Measurements from ENCODE around the gene KRT25.
"Not testable (repeated sequence)": the region's sequence is repeated elsewhere in the genome, so short reads cannot be mapped to it uniquely, and the experiment has no call there.

The KRT25 gene

GRCh38 chr17:40753804-40754203 lies 1.3 kb downstream of the KRT25 start:
- Histone ChIP-seq H3K9ac (ENCODE audit: low read length in 2 of 2) (no peak overlapping the region), H3K9me3 (ENCODE audit: control insufficient read depth in 2 of 2, low read length in 2 of 2) (no peaks in the 10 kb centered on the region), H3K4me3 (ENCODE audit: low read length in 2 of 2) (no peak overlapping the region), H3K27me3 (ENCODE audit: control insufficient read depth in 1 of 2, insufficient read depth in 2 of 2, low read length in 2 of 2) (no peaks in the 10 kb centered on the region), H3K27ac (ENCODE audit: low read length) (no peak overlapping the region), H3K4me1 (ENCODE audit: control insufficient read depth, insufficient read depth, low read length) (no peaks in the 10 kb centered on the region), H3K36me3 (ENCODE audit: control insufficient read depth in 2 of 2, insufficient read depth in 2 of 2, low read length in 2 of 2) (no peaks in the 10 kb centered on the region)

- no peak overlapping the region for H3K4me3 ChIP-seq (ENCODE audit: low read length in 2 of 2)
- H3K4me1 ChIP-seq (ENCODE audit: control insufficient read depth, insufficient read depth, low read length), result no peaks in the 10 kb centered on the region
- H3K9me3 ChIP-seq (ENCODE audit: control insufficient read depth in 2 of 2, low read length in 2 of 2), result no peaks in the 10 kb centered on the region
- H3K27ac ChIP-seq (ENCODE audit: low read length), result no peak overlapping the region
- H3K36me3 ChIP-seq (ENCODE audit: control insufficient read depth in 2 of 2, insufficient read depth in 2 of 2, low read length in 2 of 2), result no peaks in the 10 kb centered on the region
- H3K27me3 ChIP-seq (ENCODE audit: control insufficient read depth in 1 of 2, insufficient read depth in 2 of 2, low read length in 2 of 2), result no peaks in the 10 kb centered on the region
- no peak overlapping the region for H3K9ac ChIP-seq (ENCODE audit: low read length in 2 of 2)
Observed at GRCh38 chr17:40751065-40751464, 4.1 kb downstream of the KRT25 start.

GRCh38 chr17:40750391-40750790 lies 4.7 kb downstream of the KRT25 start:
- Histone ChIP-seq H3K4me3 (ENCODE audit: low read length in 2 of 2) (no peak overlapping the region), H3K27ac (ENCODE audit: low read length) (no peak overlapping the region), H3K4me1 (ENCODE audit: control insufficient read depth, insufficient read depth, low read length) (no peaks in the 10 kb centered on the region), H3K36me3 (ENCODE audit: control insufficient read depth in 2 of 2, insufficient read depth in 2 of 2, low read length in 2 of 2) (no peaks in the 10 kb centered on the region), H3K9me3 (ENCODE audit: control insufficient read depth in 2 of 2, low read length in 2 of 2) (no peaks in the 10 kb centered on the region), H3K27me3 (ENCODE audit: control insufficient read depth in 1 of 2, insufficient read depth in 2 of 2, low read length in 2 of 2) (peaks cover 0 to 2% of the 10 kb centered on the region in 2 donors), H3K9ac (ENCODE audit: low read length in 2 of 2) (no peak overlapping the region)

GRCh38 chr17:40748666-40749065 lies 6.5 kb downstream of the KRT25 start:
- H3K36me3 ChIP-seq (ENCODE audit: control insufficient read depth in 2 of 2, insufficient read depth in 2 of 2, low read length in 2 of 2); H3K9me3 ChIP-seq (ENCODE audit: control insufficient read depth in 2 of 2, low read length in 2 of 2); H3K27ac ChIP-seq (ENCODE audit: low read length); H3K9ac ChIP-seq (ENCODE audit: low read length in 2 of 2); H3K4me1 ChIP-seq (ENCODE audit: control insufficient read depth, insufficient read depth, low read length); H3K27me3 ChIP-seq (ENCODE audit: control insufficient read depth in 1 of 2, insufficient read depth in 2 of 2, low read length in 2 of 2); H3K4me3 ChIP-seq (ENCODE audit: low read length in 2 of 2): not testable (repeated sequence)

GRCh38 chr17:40738553-40738952 lies 16.6 kb downstream of the KRT25 start:
- Histone ChIP-seq H3K27me3 (ENCODE audit: control insufficient read depth in 1 of 2, insufficient read depth in 2 of 2, low read length in 2 of 2) (peaks cover 0 to 2% of the 10 kb centered on the region in 2 donors), H3K9me3 (ENCODE audit: control insufficient read depth in 2 of 2, low read length in 2 of 2) (no peaks in the 10 kb centered on the region), H3K4me3 (ENCODE audit: low read length in 2 of 2) (no peak overlapping the region), H3K36me3 (ENCODE audit: control insufficient read depth in 2 of 2, insufficient read depth in 2 of 2, low read length in 2 of 2) (no peaks in the 10 kb centered on the region), H3K4me1 (ENCODE audit: control insufficient read depth, insufficient read depth, low read length) (no peaks in the 10 kb centered on the region), H3K27ac (ENCODE audit: low read length) (no peak overlapping the region), H3K9ac (ENCODE audit: low read length in 2 of 2) (no peak overlapping the region)

- no peak overlapping the region for H3K27ac ChIP-seq (ENCODE audit: low read length)
- no peaks in the 10 kb centered on the region for H3K4me1 ChIP-seq (ENCODE audit: control insufficient read depth, insufficient read depth, low read length)
- no peak overlapping the region for H3K4me3 ChIP-seq (ENCODE audit: low read length in 2 of 2)
- peaks cover under 1 to 2% of the 10 kb centered on the region in 2 donors for H3K27me3 ChIP-seq (ENCODE audit: control insufficient read depth in 1 of 2, insufficient read depth in 2 of 2, low read length in 2 of 2)
- no peaks in the 10 kb centered on the region for H3K9me3 ChIP-seq (ENCODE audit: control insufficient read depth in 2 of 2, low read length in 2 of 2)
- H3K36me3 ChIP-seq (ENCODE audit: control insufficient read depth in 2 of 2, insufficient read depth in 2 of 2, low read length in 2 of 2), result no peaks in the 10 kb centered on the region
- H3K9ac ChIP-seq (ENCODE audit: low read length in 2 of 2), result no peak overlapping the region
Observed at GRCh38 chr17:40735016-40735415, 20.1 kb downstream of the KRT25 start.

GRCh38 chr17:40734018-40734417 lies 21.1 kb downstream of the KRT25 start:
- H3K9ac ChIP-seq (ENCODE audit: low read length in 2 of 2), result no peak overlapping the region
- H3K4me1 ChIP-seq (ENCODE audit: control insufficient read depth, insufficient read depth, low read length), result no peaks in the 10 kb centered on the region
- peaks cover 2% of the 10 kb centered on the region in 2 donors for H3K27me3 ChIP-seq (ENCODE audit: control insufficient read depth in 1 of 2, insufficient read depth in 2 of 2, low read length in 2 of 2)
- H3K9me3 ChIP-seq (ENCODE audit: control insufficient read depth in 2 of 2, low read length in 2 of 2), result no peaks in the 10 kb centered on the region
- no peak overlapping the region for H3K27ac ChIP-seq (ENCODE audit: low read length)
- H3K36me3 ChIP-seq (ENCODE audit: control insufficient read depth in 2 of 2, insufficient read depth in 2 of 2, low read length in 2 of 2), result no peaks in the 10 kb centered on the region
- no peak overlapping the region for H3K4me3 ChIP-seq (ENCODE audit: low read length in 2 of 2)

- H3K4me1 ChIP-seq (ENCODE audit: control insufficient read depth, insufficient read depth, low read length), result no peaks in the 10 kb centered on the region
- no peak overlapping the region for H3K27ac ChIP-seq (ENCODE audit: low read length)
- H3K9me3 ChIP-seq (ENCODE audit: control insufficient read depth in 2 of 2, low read length in 2 of 2), result no peaks in the 10 kb centered on the region
- H3K36me3 ChIP-seq (ENCODE audit: control insufficient read depth in 2 of 2, insufficient read depth in 2 of 2, low read length in 2 of 2), result no peaks in the 10 kb centered on the region
- H3K4me3 ChIP-seq (ENCODE audit: low read length in 2 of 2), result no peak overlapping the region
- H3K9ac ChIP-seq (ENCODE audit: low read length in 2 of 2), result no peak overlapping the region
- H3K27me3 ChIP-seq (ENCODE audit: control insufficient read depth in 1 of 2, insufficient read depth in 2 of 2, low read length in 2 of 2), result peaks cover 2% of the 10 kb centered on the region in 2 donors
Observed at GRCh38 chr17:40730970-40731369, 24.2 kb downstream of the KRT25 start.

GRCh38 chr17:40727447-40728231 lies 27.5 kb downstream of the KRT25 start:
- Histone ChIP-seq H3K27me3 (ENCODE audit: control insufficient read depth in 1 of 2, insufficient read depth in 2 of 2, low read length in 2 of 2) (peaks cover 0 to 2% of the 10 kb centered on the region in 2 donors), H3K9me3 (ENCODE audit: control insufficient read depth in 2 of 2, low read length in 2 of 2) (no peaks in the 10 kb centered on the region), H3K4me1 (ENCODE audit: control insufficient read depth, insufficient read depth, low read length) (no peaks in the 10 kb centered on the region), H3K9ac (ENCODE audit: low read length in 2 of 2) (no peak overlapping the region), H3K36me3 (ENCODE audit: control insufficient read depth in 2 of 2, insufficient read depth in 2 of 2, low read length in 2 of 2) (no peaks in the 10 kb centered on the region), H3K4me3 (ENCODE audit: low read length in 2 of 2) (no peak overlapping the region), H3K27ac (ENCODE audit: low read length) (no peak overlapping the region)

- no peaks in the 10 kb centered on the region for H3K36me3 ChIP-seq (ENCODE audit: control insufficient read depth in 2 of 2, insufficient read depth in 2 of 2, low read length in 2 of 2)
- H3K9ac ChIP-seq (ENCODE audit: low read length in 2 of 2), result no peak overlapping the region
- no peak overlapping the region for H3K27ac ChIP-seq (ENCODE audit: low read length)
- no peaks in the 10 kb centered on the region for H3K4me1 ChIP-seq (ENCODE audit: control insufficient read depth, insufficient read depth, low read length)
- no peaks in the 10 kb centered on the region for H3K9me3 ChIP-seq (ENCODE audit: control insufficient read depth in 2 of 2, low read length in 2 of 2)
- peaks cover 0 to 2% of the 10 kb centered on the region in 2 donors for H3K27me3 ChIP-seq (ENCODE audit: control insufficient read depth in 1 of 2, insufficient read depth in 2 of 2, low read length in 2 of 2)
- H3K4me3 ChIP-seq (ENCODE audit: low read length in 2 of 2), result no peak overlapping the region
Observed at GRCh38 chr17:40726919-40727318, 28.2 kb downstream of the KRT25 start.

- Histone ChIP-seq H3K27ac (ENCODE audit: low read length) (no peak overlapping the region), H3K36me3 (ENCODE audit: control insufficient read depth in 2 of 2, insufficient read depth in 2 of 2, low read length in 2 of 2) (no peaks in the 10 kb centered on the region), H3K9ac (ENCODE audit: low read length in 2 of 2) (no peak overlapping the region), H3K4me1 (ENCODE audit: control insufficient read depth, insufficient read depth, low read length) (no peaks in the 10 kb centered on the region), H3K27me3 (ENCODE audit: control insufficient read depth in 1 of 2, insufficient read depth in 2 of 2, low read length in 2 of 2) (no peaks in the 10 kb centered on the region), H3K9me3 (ENCODE audit: control insufficient read depth in 2 of 2, low read length in 2 of 2) (no peaks in the 10 kb centered on the region), H3K4me3 (ENCODE audit: low read length in 2 of 2) (no peak overlapping the region)
Observed at GRCh38 chr17:40724656-40725055, 30.5 kb downstream of the KRT25 start.

Data from stomach smooth muscle (tissue), 2 donors.